GM12878 (cell line): Measurements from ENCODE around the gene IL4I1. TPM values are rescaled to one million over a fixed set of nuclear protein-coding genes. Genes with fewer than 3 reads are reported as not detected.

Experiments used
- ATAC-seq: fragments of 200-7000 bp; cut with Tn5 transposase; 3 replicates; pipeline ENCODE4 v1.9.1; 2020; ENCODE audit warnings: mild to moderate bottlenecking, moderate library complexity
- BruUV-seq: library from RNA; stranded (reverse); fragments of 400-500 nt; replicated peaks from 2 replicates; lab custom pipeline; 2021; lab: Mats Ljungman, UMichigan
- CTCF ChIA-PET: fragments of 300-600 bp; sonication (Branson Sonifier 250); formaldehyde crosslinking; extraction: SDS; loops from one replicate; lab custom pipeline; 2021; ENCODE audit warnings: inconsistent platforms; lab: Yijun Ruan, JAX
- POLR2A ChIA-PET: fragments of 350-600 bp; formaldehyde crosslinking; extraction: SDS; loops from one replicate; lab custom pipeline; 2021; ENCODE audit warnings: inconsistent platforms; lab: Charles Lee
- RAD21 ChIA-PET: fragments of 300-600 bp; sonication (Branson Sonifier 250); formaldehyde crosslinking; loops from one replicate; lab custom pipeline; 2023; ENCODE audit warnings: antibody characterized with exemption; ENCODE audit not compliant: unreplicated experiment; lab: Charles Lee
- SMC1A ChIA-PET: fragments of 300-600 bp; sonication (Branson Sonifier 250); formaldehyde crosslinking; loops from one replicate; lab custom pipeline; 2023; ENCODE audit not compliant: unreplicated experiment, uncharacterized antibody; lab: Charles Lee
- DNase-seq: peaks from one replicate; pipeline ENCODE4 v3.0.0-alpha.2; 2011; ENCODE audit warnings: low read depth, low spot score
- FAIRE-seq: peaks from 3 replicates; lab custom pipeline; 2011; peaks lifted over from hg19 to GRCh38; lab: Jason Lieb, UNC
- H2AFZ ChIP-seq: 2 replicates; pipeline ENCODE4 v1.6.0; 2011; ENCODE audit warnings: low read depth, low read length, control low read depth; ENCODE audit not compliant: control insufficient read depth
- H3K27ac ChIP-seq: 2 replicates; pipeline ENCODE4 v1.5.1; 2011; ENCODE audit warnings: control low read depth; ENCODE audit not compliant: control insufficient read depth, insufficient read depth
- H3K27me3 ChIP-seq, 2 experiments: replicated peaks in 1 of 2; 2 replicates each; pipeline versions ENCODE4 v1.6.0 to v1.6.1; 2011; ENCODE audit warnings: low read length in 1 of 2; ENCODE audit not compliant: control insufficient read depth in 2 of 2, insufficient read depth in 2 of 2
- H3K36me3 ChIP-seq, 2 experiments: 2 replicates each; pipeline ENCODE4 v1.5.1; 2011; ENCODE audit warnings: low read length in 1 of 2; ENCODE audit not compliant: control insufficient read depth in 2 of 2, insufficient read depth in 2 of 2
- H3K4me1 ChIP-seq: 2 replicates; pipeline ENCODE4 v1.6.1; 2011; ENCODE audit warnings: mild to moderate bottlenecking, low read length, moderate library complexity, mixed read lengths; ENCODE audit not compliant: control insufficient read depth, insufficient read depth
- H3K4me2 ChIP-seq: 2 replicates; pipeline ENCODE4 v1.6.0; 2011; ENCODE audit warnings: control low read depth; ENCODE audit not compliant: control insufficient read depth, insufficient read depth
- H3K4me3 ChIP-seq: fragments of 200-600 bp; sonication (generic); 2 replicates; pipeline ENCODE4 v1.5.1; 2016
- H3K79me2 ChIP-seq: 2 replicates; pipeline ENCODE4 v1.6.0; 2011; ENCODE audit warnings: low read length; ENCODE audit not compliant: control insufficient read depth, insufficient read depth
- H3K9ac ChIP-seq: 2 replicates; pipeline ENCODE4 v1.8.0; 2011; ENCODE audit warnings: low read length, control low read depth, mixed read lengths; ENCODE audit not compliant: control insufficient read depth, insufficient read depth
- H3K9me3 ChIP-seq: replicated peaks from 3 replicates; pipeline ENCODE4 v1.5.1; 2011; ENCODE audit warnings: mild to moderate bottlenecking, low read length; ENCODE audit not compliant: control insufficient read depth, insufficient read depth
- H4K20me1 ChIP-seq: 2 replicates; pipeline ENCODE4 v1.6.0; 2011; ENCODE audit not compliant: control insufficient read depth, insufficient read depth
- BCL11A ChIP-seq: IDR thresholded peaks from 2 replicates; pipeline ENCODE4 v1.6.1; 2011; ENCODE audit warnings: low read depth, low read length
- BMI1 ChIP-seq: fragments of 450-650 bp; IDR thresholded peaks from 2 replicates; pipeline ENCODE4 v1.6.1; 2016; ENCODE audit warnings: mild to moderate bottlenecking, moderate library complexity, borderline replicate concordance
- FOXM1 ChIP-seq: IDR thresholded peaks from 2 replicates; pipeline ENCODE4 v1.6.1; 2012; ENCODE audit warnings: low read depth, mild to moderate bottlenecking, inconsistent platforms, low read length, moderate library complexity
- JUNB ChIP-seq: IDR thresholded peaks from 2 replicates; pipeline ENCODE4 v1.6.1; 2016; ENCODE audit warnings: antibody characterized with exemption, mild to moderate bottlenecking
- MAX ChIP-seq: IDR thresholded peaks from 2 replicates; pipeline ENCODE4 v1.6.1; 2012; ENCODE audit warnings: low read depth, low read length, improper control_type of control experiment
- MLLT1 ChIP-seq: fragments of 450-650 bp; IDR thresholded peaks from 2 replicates; pipeline ENCODE4 v1.6.1; 2016; ENCODE audit warnings: mild to moderate bottlenecking
- MTA2 ChIP-seq: fragments of 450-650 bp; IDR thresholded peaks from 2 replicates; pipeline ENCODE4 v1.6.1; 2016; ENCODE audit warnings: low read depth, mild to moderate bottlenecking, moderate library complexity
- NR2F1 ChIP-seq: fragments of 450-650 bp; conservative IDR thresholded peaks from 2 replicates; pipeline ENCODE4 v1.6.1; 2017; ENCODE audit warnings: mild to moderate bottlenecking
- PAX8 ChIP-seq: fragments of 450-650 bp; IDR thresholded peaks from 2 replicates; pipeline ENCODE4 v1.6.1; 2017; ENCODE audit warnings: mild to moderate bottlenecking, moderate library complexity
- POLR2AphosphoS2 ChIP-seq: IDR thresholded peaks from 2 replicates; pipeline ENCODE4 v1.6.1; 2011; ENCODE audit warnings: low read depth, mild to moderate bottlenecking, low read length, improper control_type of control experiment, moderate library complexity
- POLR2AphosphoS5 ChIP-seq: IDR thresholded peaks from 2 replicates; pipeline ENCODE4 v1.6.1; 2011; ENCODE audit warnings: mild to moderate bottlenecking, low read length, inconsistent platforms
- SPI1 ChIP-seq: IDR thresholded peaks from 2 replicates; pipeline ENCODE4 v1.6.1; 2011; ENCODE audit warnings: low read depth, mild to moderate bottlenecking, low read length, moderate library complexity, borderline replicate concordance; ENCODE audit not compliant: insufficient read depth
- STAT3 ChIP-seq: IDR thresholded peaks from 2 replicates; pipeline ENCODE4 v1.6.1; 2011; ENCODE audit warnings: low read depth, low read length, improper control_type of control experiment
- SUPT20H ChIP-seq: IDR thresholded peaks from 2 replicates; pipeline ENCODE4 v1.6.1; 2011; ENCODE audit warnings: low read depth, mild to moderate bottlenecking, low read length, moderate library complexity, borderline replicate concordance; ENCODE audit not compliant: control insufficient read depth
- SUZ12 ChIP-seq: fragments of 200-600 bp; sonication (generic); IDR thresholded peaks from one replicate; pipeline ENCODE4 v1.6.1; 2018; ENCODE audit warnings: antibody characterized with exemption, mild to moderate bottlenecking; ENCODE audit not compliant: unreplicated experiment
- TBL1XR1 ChIP-seq: IDR thresholded peaks from 2 replicates; pipeline ENCODE4 v1.6.1; 2012; ENCODE audit warnings: low read depth, low read length, improper control_type of control experiment
- ZNF384 ChIP-seq: IDR thresholded peaks from 2 replicates; pipeline ENCODE4 v1.6.1; 2012; ENCODE audit warnings: low read depth, mild to moderate bottlenecking, low read length, improper control_type of control experiment, borderline replicate concordance
- WGBS: methylation state at CpG from one replicate; pipeline ENCODE4 v1.1.6; 2016; ENCODE audit warnings: low lambda C conversion rate; ENCODE audit not compliant: insufficient replicate concordance, insufficient coverage; ENCODE audit errors: missing lambda C conversion rate; 5-methylcytosine and 5-hydroxymethylcytosine counted together
- in situ Hi-C: fragments of 300-500 bp; cut with MboI; formaldehyde crosslinking; loops from 9 replicates; pipeline ENCODE4 v1.14.3; 2018; ENCODE audit warnings: mixed read lengths
- intact Hi-C: fragments of 100-400 bp; cut with micrococcal nuclease; formaldehyde crosslinking; loops from one replicate; pipeline ENCODE4 v1.14.2; 2022; ENCODE audit not compliant: unreplicated experiment
- polyA plus RNA-seq, 11 experiments: library from polyadenylated mRNA; depleted of rRNA in 4 of 11; unstranded in 6 of 11; stranded (reverse) in 5 of 11; fragments of >200 nt; fragmentation: Nextera tagmentation in 4 of 11; fragmentation: Illumina TruSeq in 1 of 11; extraction: Ambion mirVana in 4 of 11; extraction: Trizol in 1 of 11; gene quantifications; 1 replicate in 1 of 11; 2 replicates in 10 of 11; pipeline versions ENCODE4 v1.2.1 to v1.2.3, GENCODE V29; 2011 to 2016; ENCODE audit warnings: inconsistent platforms in 2 of 11, missing spikeins in 2 of 11, low read depth in 1 of 11
- total RNA-seq, 4 experiments: library from RNA; depleted of rRNA in 3 of 4; stranded (reverse); fragments of >200 nt in 3 of 4; fragmentation: Illumina TruSeq in 1 of 4; extraction: Trizol in 1 of 4; gene quantifications; 2 replicates each; pipeline versions ENCODE4 v1.2.1 to v1.2.3, GENCODE V29; 2013 to 2021
- TF ChIP-seq, protein P1 (sequence below): IDR thresholded peaks from 2 replicates; pipeline ENCODE4 v1.6.1; 2012; ENCODE audit warnings: mild to moderate bottlenecking, low read depth, low read length

The IL4I1 gene
- total and polyA plus RNA-seq, 10 of the 15 experiments (the other 5 are each of a cell fraction or from before 2014, with no cell fraction given), result 0.62 to 83.8 (median 42.8) TPM

DNA sequence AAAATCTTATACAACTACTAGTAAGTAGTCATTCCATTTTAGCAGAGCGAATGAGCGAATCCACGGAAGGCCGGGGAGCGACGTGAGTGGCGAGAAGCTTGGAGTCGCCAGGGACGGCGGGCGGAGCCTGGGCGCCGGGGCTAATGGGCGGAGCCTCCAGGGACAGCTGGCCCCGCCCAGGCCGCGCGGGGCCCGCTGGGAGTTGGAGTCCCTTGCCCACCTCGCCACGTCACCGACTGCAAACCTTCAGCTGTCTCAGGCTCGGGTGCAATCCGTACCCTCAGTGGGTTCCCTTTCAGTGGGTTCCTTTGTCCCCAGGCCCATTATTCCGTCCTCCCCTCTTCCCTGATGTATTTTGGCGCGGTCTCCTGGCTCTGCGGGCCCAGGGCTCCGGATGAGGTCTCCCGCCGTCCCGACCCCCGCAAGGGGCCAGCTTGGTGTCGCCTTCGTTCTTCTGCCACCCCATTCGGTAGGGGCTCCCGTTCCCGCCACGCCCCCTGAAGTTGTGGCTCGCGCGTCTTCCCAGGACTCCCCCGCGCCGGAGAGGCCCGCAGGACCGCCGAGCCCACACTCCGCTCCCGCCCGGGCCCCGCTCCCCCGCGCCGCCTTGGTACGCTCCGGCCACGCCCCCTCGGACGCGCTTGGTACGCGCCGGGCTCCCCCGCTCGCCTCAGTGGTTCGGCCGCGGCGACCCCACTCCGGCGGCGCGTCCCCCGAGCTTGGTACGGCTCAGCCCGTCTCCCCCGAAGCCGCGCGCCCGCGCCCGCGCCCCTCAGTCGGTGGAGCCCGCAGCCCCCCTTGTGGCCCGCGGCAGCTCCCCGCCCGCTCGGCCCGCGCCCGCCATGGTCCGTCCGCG, 46.0 kb downstream of the IL4I1 start, which contains the start of gene PTOV1:
Gene PTOV1, plus strand, starts transcription at position 673 of the 856 bp plus-strand sequence.
- H3K4me3 ChIP-seq, result peak within 1 kb of the TSS; percentile 71
- ChIA-PET RAD21 (interaction anchor here (0.6 to 1.5 kb wide), 6 partner anchors 13 to 39 kb away, joined by 3 to 9 read pairs (median 4); partner anchors contain the start of genes FUZ and PNKP), SMC1A (interaction anchor here (0.8 to 1.8 kb wide), 5 partner anchors 18 to 84 kb away, joined by 3 to 5 read pairs (median 4); partner anchors contain the start of gene MED25), CTCF (interaction anchor here (0.7 to 2.1 kb wide), 4 partner anchors 12 to 61 kb away, joined by 3 to 6 read pairs (median 4); partner anchors contain the start of gene PNKP), POLR2A (interaction anchor here (0.6 to 2.4 kb wide), 12 partner anchors 16 to 211 kb away, joined by 3 to 25 read pairs (median 4); partner anchors contain the start of genes AKT1S1, FUZ, MED25 and RRAS)
- peak within 1 kb of the TSS; percentile 92 for H2AFZ ChIP-seq
- peak; percentile 59 for DNase-seq
- H4K20me1 ChIP-seq, result no peaks in the 10 kb centered on the region
- intact Hi-C loops, result loop anchor here (2.0 kb wide), 2 partner anchors 26 to 38 kb away; partner anchors contain the start of genes AKT1S1, FUZ and TBC1D17
- H3K4me2 ChIP-seq, result peak within 1 kb of the TSS; percentile 94
- peaks cover 6% of the 10 kb centered on the region for H3K79me2 ChIP-seq
- FAIRE-seq, result peak; percentile 59
- peaks cover 0 to 1% of the 10 kb centered on the region in 2 experiments; a peak in 1 of 4 replicates for H3K36me3 ChIP-seq
- ATAC-seq, result peak; percentile 91
- peaks cover 26% of the 10 kb centered on the region for H3K4me1 ChIP-seq
- H3K9ac ChIP-seq, result peak within 1 kb of the TSS; percentile 90
- peaks cover 5% of the 10 kb centered on the region; the same call in 2 of the 3 replicates for H3K9me3 ChIP-seq
- in situ Hi-C loops, result no loop called here
- WGBS, result 7% methylated on average over 77 of the region's 98 CpGs
- no peaks in the 10 kb centered on the region for H3K27me3 ChIP-seq
- TSS peak; percentile 68 for BruUV-seq
- H3K27ac ChIP-seq, result peak within 1 kb of the TSS; percentile 64
- TF ChIP-seq FOXM1, result no peak
- TF ChIP-seq POLR2AphosphoS5, result peak; percentile 73
- TF ChIP-seq BCL11A, result no peak
- TF ChIP-seq NR2F1, result peak; percentile 53; the same call in 1 of the 2 replicates
- TF ChIP-seq SPI1, result no peak
- peak; percentile 45; the same call in 1 of the 2 replicates for TF ChIP-seq MTA2
- TF ChIP-seq MLLT1, result peak; percentile 52; the same call in 1 of the 2 replicates
- TF ChIP-seq, protein P1, sequence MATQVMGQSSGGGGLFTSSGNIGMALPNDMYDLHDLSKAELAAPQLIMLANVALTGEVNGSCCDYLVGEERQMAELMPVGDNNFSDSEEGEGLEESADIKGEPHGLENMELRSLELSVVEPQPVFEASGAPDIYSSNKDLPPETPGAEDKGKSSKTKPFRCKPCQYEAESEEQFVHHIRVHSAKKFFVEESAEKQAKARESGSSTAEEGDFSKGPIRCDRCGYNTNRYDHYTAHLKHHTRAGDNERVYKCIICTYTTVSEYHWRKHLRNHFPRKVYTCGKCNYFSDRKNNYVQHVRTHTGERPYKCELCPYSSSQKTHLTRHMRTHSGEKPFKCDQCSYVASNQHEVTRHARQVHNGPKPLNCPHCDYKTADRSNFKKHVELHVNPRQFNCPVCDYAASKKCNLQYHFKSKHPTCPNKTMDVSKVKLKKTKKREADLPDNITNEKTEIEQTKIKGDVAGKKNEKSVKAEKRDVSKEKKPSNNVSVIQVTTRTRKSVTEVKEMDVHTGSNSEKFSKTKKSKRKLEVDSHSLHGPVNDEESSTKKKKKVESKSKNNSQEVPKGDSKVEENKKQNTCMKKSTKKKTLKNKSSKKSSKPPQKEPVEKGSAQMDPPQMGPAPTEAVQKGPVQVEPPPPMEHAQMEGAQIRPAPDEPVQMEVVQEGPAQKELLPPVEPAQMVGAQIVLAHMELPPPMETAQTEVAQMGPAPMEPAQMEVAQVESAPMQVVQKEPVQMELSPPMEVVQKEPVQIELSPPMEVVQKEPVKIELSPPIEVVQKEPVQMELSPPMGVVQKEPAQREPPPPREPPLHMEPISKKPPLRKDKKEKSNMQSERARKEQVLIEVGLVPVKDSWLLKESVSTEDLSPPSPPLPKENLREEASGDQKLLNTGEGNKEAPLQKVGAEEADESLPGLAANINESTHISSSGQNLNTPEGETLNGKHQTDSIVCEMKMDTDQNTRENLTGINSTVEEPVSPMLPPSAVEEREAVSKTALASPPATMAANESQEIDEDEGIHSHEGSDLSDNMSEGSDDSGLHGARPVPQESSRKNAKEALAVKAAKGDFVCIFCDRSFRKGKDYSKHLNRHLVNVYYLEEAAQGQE, result no peak
- TF ChIP-seq TBL1XR1, result no peak
- no peak for TF ChIP-seq ZNF384
- no peak for TF ChIP-seq SUPT20H
- no peak for TF ChIP-seq POLR2AphosphoS2
- no peak for TF ChIP-seq JUNB
- no peak for TF ChIP-seq SUZ12
- no peak for TF ChIP-seq BMI1
- TF ChIP-seq PAX8, result no peak
- no peak for TF ChIP-seq MAX
- no peak for TF ChIP-seq STAT3
